Liver (tissue), 9 donors: Measurements from ENCODE around the gene EP400. TPM values are rescaled to one million over a fixed set of nuclear protein-coding genes. Genes with fewer than 3 reads are reported as not detected.

ENCODE experiments used
- DNase-seq: peaks from one replicate; pipeline ENCODE4 v3.0.0-alpha.2; 2017; ENCODE audit warnings: low spot score
- H3K27ac ChIP-seq, 2 donors: one replicate each; pipeline ENCODE4 v1.7.0; 2013; ENCODE audit warnings: inconsistent platforms in 2 of 2, low read length in 2 of 2, control low read depth in 1 of 2, low read depth in 1 of 2, mild to moderate bottlenecking in 1 of 2
- H3K27me3 ChIP-seq, 4 donors: one replicate each; pipeline versions ENCODE4 v1.6.1 to v1.7.0; 2013; ENCODE audit warnings: low read length in 3 of 4, inconsistent platforms in 1 of 4, mild to moderate bottlenecking in 1 of 4, moderate library complexity in 1 of 4; ENCODE audit not compliant: control insufficient read depth in 4 of 4, insufficient read depth in 4 of 4
- H3K36me3 ChIP-seq, 4 donors: one replicate each; pipeline versions ENCODE4 v1.6.1 to v1.7.0; 2013; ENCODE audit warnings: low read length in 3 of 4, mild to moderate bottlenecking in 3 of 4, low read depth in 1 of 4, moderate library complexity in 1 of 4; ENCODE audit not compliant: control insufficient read depth in 4 of 4, insufficient read depth in 3 of 4
- H3K4me1 ChIP-seq, 4 donors: one replicate each; pipeline versions ENCODE4 v1.6.1 to v1.7.0; 2013; ENCODE audit warnings: low read length in 3 of 4, mild to moderate bottlenecking in 3 of 4, moderate library complexity in 1 of 4; ENCODE audit not compliant: control insufficient read depth in 4 of 4, insufficient read depth in 4 of 4
- H3K4me3 ChIP-seq, 3 donors: one replicate each; pipeline versions ENCODE4 v1.6.1 to v1.7.0; 2013; ENCODE audit warnings: low read length in 3 of 3, control low read depth in 1 of 3, low read depth in 1 of 3, mild to moderate bottlenecking in 1 of 3
- H3K9ac ChIP-seq, 2 donors: one replicate each; pipeline ENCODE4 v1.7.0; 2013; ENCODE audit warnings: low read length in 2 of 2, mild to moderate bottlenecking in 2 of 2, moderate library complexity in 2 of 2, control low read depth in 1 of 2, low read depth in 1 of 2
- H3K9me3 ChIP-seq, 4 donors: one replicate each; pipeline versions ENCODE4 v1.6.1 to v1.7.0; 2013; ENCODE audit warnings: low read length in 3 of 4; ENCODE audit not compliant: control insufficient read depth in 4 of 4
- EGR1 ChIP-seq, 2 donors: IDR thresholded peaks; 2 replicates each; pipeline ENCODE4 v1.6.1; 2016 to 2018; ENCODE audit warnings: antibody characterized with exemption in 2 of 2, low read depth in 2 of 2
- FOXA1 ChIP-seq: IDR thresholded peaks from 2 replicates; pipeline ENCODE4 v1.6.1; 2016; ENCODE audit warnings: antibody characterized with exemption
- FOXA2 ChIP-seq: IDR thresholded peaks from 2 replicates; pipeline ENCODE4 v1.6.1; 2016; ENCODE audit warnings: antibody characterized with exemption
- GABPA ChIP-seq, 2 donors: IDR thresholded peaks in 1 of 2; conservative IDR thresholded peaks in 1 of 2; 2 replicates each; pipeline ENCODE4 v1.6.1; 2016; ENCODE audit warnings: antibody characterized with exemption in 2 of 2, mild to moderate bottlenecking in 1 of 2, moderate library complexity in 1 of 2
- HNF4A ChIP-seq, 2 donors: conservative IDR thresholded peaks; 2 replicates each; pipeline ENCODE4 v1.6.1; 2016; ENCODE audit warnings: antibody characterized with exemption in 2 of 2, mild to moderate bottlenecking in 2 of 2
- HNF4G ChIP-seq: IDR thresholded peaks from 2 replicates; pipeline ENCODE4 v1.6.1; 2016; ENCODE audit warnings: antibody characterized with exemption
- JUND ChIP-seq, 2 donors: IDR thresholded peaks; 2 replicates each; pipeline ENCODE4 v1.6.1; 2016; ENCODE audit warnings: antibody characterized with exemption in 2 of 2
- NR2F2 ChIP-seq: IDR thresholded peaks from 2 replicates; pipeline ENCODE4 v1.6.1; 2016; ENCODE audit warnings: antibody characterized with exemption
- RAD21 ChIP-seq, 2 donors: IDR thresholded peaks; 2 replicates each; pipeline ENCODE4 v1.6.1; 2016; ENCODE audit warnings: antibody characterized with exemption in 2 of 2, mild to moderate bottlenecking in 2 of 2
- RXRA ChIP-seq, 2 donors: IDR thresholded peaks; 2 replicates each; pipeline ENCODE4 v1.6.1; 2017 to 2018; ENCODE audit warnings: antibody characterized with exemption in 2 of 2, mild to moderate bottlenecking in 1 of 2
- SP1 ChIP-seq: IDR thresholded peaks from 2 replicates; pipeline ENCODE4 v1.6.1; 2018; ENCODE audit warnings: antibody characterized with exemption, mild to moderate bottlenecking
- TAF1 ChIP-seq: conservative IDR thresholded peaks from 2 replicates; pipeline ENCODE4 v1.6.1; 2016; ENCODE audit warnings: antibody characterized with exemption, mild to moderate bottlenecking
- YY1 ChIP-seq: IDR thresholded peaks from 2 replicates; pipeline ENCODE4 v1.6.1; 2016; ENCODE audit warnings: antibody characterized with exemption, mild to moderate bottlenecking
- WGBS: extraction: QIAGEN DNeasy Blood & Tissue Kit; methylation state at CpG from one replicate; pipeline ENCODE4 v1.1.7; 2013; 5-methylcytosine and 5-hydroxymethylcytosine counted together
- polyA plus RNA-seq, 2 donors: library from polyadenylated mRNA; stranded (reverse) in 1 of 2; unstranded in 1 of 2; fragments of 200-250 nt in 1 of 2; fragments of >200 nt in 1 of 2; fragmentation: Nextera tagmentation in 1 of 2; extraction: Ambion mirVana in 1 of 2; gene quantifications; one replicate each; pipeline versions ENCODE4 v1.2.1 to v1.2.3, GENCODE V29; 2013 to 2015
- total RNA-seq, 2 donors: library from RNA; depleted of rRNA; stranded (reverse); fragments of >200 nt; gene quantifications; one replicate each; pipeline ENCODE4 v1.2.3, GENCODE V29; 2014
- TF ChIP-seq, protein P1 (sequence below): IDR thresholded peaks from 2 replicates; pipeline ENCODE4 v1.6.1; 2016; ENCODE audit warnings: antibody characterized with exemption
- TF ChIP-seq, protein P2 (sequence below): fragments of 150-350 bp; IDR thresholded peaks from 2 replicates; pipeline ENCODE4 v1.5.1; 2017; ENCODE audit warnings: improper control_type of control experiment, low read depth, low read length; ENCODE audit not compliant: missing input control
- TF ChIP-seq, protein P3 (sequence below): IDR thresholded peaks from 2 replicates; pipeline ENCODE4 v1.6.1; 2016; ENCODE audit warnings: antibody characterized with exemption
- TF ChIP-seq, protein P4 (sequence below): IDR thresholded peaks from 2 replicates; pipeline ENCODE4 v1.6.1; 2016; ENCODE audit warnings: antibody characterized with exemption, mild to moderate bottlenecking
- TF ChIP-seq, protein P5 (sequence below): IDR thresholded peaks from 2 replicates; pipeline ENCODE4 v1.6.1; 2016; ENCODE audit warnings: antibody characterized with exemption
- donor health status: healthy.
- donor health status: healthy.
- donor health status: healthy.
- donor health status: healthy.
- donor health status: healthy.

Gene EP400
- total and polyA plus RNA-seq, 4 donors = 4.7 to 12.4 (median 7.1) TPM

DNA sequence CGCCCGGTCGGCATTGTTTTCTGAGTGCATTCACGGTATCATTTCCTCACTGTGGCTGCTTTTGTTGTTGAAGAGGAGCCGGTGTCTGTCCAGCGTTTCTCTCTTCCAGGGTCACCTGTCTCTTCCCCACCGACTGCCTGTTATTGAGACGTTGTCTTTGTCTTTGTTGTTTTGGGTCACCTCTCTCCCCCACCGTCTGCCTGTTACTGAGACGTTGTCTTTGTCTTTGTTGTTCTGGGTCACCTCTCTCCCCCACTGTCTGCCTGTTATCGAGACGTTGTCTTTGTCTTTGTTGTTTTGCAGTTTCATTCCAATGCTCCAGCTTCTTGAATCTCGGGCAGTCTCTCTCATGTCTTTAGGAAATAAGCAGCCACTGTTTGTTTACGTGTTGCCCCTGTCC lies 124.5 kb downstream of the EP400 start:
- DNase-seq = no peak
- no peak overlapping the region for H3K27ac ChIP-seq
- no peak overlapping the region for H3K4me3 ChIP-seq
- no peaks in the 10 kb centered on the region for H3K4me1 ChIP-seq
- H3K9me3 ChIP-seq = no peaks in the 10 kb centered on the region
- H3K27me3 ChIP-seq = no peaks in the 10 kb centered on the region
- H3K36me3 ChIP-seq = peaks cover 11 to 64% (median 42%) of the 10 kb centered on the region in 4 donors
- TF ChIP-seq FOXA1 (no peak), NR2F2 (no peak), FOXA2 (no peak), EGR1 (IDR thresholded peaks at IDR 0.05; ENCODE audit: low read depth in 2 of 2) (no peak), RAD21 (IDR thresholded peaks at IDR 0.05) (no peak), YY1 (no peak), HNF4G (no peak), HNF4A (conservative IDR thresholded peaks at IDR 0.05) (no peak), TAF1 (no peak), JUND (IDR thresholded peaks at IDR 0.05) (no peak), SP1 (no peak), GABPA (IDR thresholded peaks at IDR 0.05 in 1 of 2, conservative IDR thresholded peaks at IDR 0.05 in 1 of 2) (no peak), RXRA (IDR thresholded peaks at IDR 0.05) (no peak)
- TF ChIP-seq, protein P1, sequence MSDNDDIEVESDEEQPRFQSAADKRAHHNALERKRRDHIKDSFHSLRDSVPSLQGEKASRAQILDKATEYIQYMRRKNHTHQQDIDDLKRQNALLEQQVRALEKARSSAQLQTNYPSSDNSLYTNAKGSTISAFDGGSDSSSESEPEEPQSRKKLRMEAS = no peak
- TF ChIP-seq, protein P2, sequence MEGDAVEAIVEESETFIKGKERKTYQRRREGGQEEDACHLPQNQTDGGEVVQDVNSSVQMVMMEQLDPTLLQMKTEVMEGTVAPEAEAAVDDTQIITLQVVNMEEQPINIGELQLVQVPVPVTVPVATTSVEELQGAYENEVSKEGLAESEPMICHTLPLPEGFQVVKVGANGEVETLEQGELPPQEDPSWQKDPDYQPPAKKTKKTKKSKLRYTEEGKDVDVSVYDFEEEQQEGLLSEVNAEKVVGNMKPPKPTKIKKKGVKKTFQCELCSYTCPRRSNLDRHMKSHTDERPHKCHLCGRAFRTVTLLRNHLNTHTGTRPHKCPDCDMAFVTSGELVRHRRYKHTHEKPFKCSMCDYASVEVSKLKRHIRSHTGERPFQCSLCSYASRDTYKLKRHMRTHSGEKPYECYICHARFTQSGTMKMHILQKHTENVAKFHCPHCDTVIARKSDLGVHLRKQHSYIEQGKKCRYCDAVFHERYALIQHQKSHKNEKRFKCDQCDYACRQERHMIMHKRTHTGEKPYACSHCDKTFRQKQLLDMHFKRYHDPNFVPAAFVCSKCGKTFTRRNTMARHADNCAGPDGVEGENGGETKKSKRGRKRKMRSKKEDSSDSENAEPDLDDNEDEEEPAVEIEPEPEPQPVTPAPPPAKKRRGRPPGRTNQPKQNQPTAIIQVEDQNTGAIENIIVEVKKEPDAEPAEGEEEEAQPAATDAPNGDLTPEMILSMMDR = no peak
- TF ChIP-seq, protein P3, sequence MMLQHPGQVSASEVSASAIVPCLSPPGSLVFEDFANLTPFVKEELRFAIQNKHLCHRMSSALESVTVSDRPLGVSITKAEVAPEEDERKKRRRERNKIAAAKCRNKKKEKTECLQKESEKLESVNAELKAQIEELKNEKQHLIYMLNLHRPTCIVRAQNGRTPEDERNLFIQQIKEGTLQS = no peak
- TF ChIP-seq, protein P4, sequence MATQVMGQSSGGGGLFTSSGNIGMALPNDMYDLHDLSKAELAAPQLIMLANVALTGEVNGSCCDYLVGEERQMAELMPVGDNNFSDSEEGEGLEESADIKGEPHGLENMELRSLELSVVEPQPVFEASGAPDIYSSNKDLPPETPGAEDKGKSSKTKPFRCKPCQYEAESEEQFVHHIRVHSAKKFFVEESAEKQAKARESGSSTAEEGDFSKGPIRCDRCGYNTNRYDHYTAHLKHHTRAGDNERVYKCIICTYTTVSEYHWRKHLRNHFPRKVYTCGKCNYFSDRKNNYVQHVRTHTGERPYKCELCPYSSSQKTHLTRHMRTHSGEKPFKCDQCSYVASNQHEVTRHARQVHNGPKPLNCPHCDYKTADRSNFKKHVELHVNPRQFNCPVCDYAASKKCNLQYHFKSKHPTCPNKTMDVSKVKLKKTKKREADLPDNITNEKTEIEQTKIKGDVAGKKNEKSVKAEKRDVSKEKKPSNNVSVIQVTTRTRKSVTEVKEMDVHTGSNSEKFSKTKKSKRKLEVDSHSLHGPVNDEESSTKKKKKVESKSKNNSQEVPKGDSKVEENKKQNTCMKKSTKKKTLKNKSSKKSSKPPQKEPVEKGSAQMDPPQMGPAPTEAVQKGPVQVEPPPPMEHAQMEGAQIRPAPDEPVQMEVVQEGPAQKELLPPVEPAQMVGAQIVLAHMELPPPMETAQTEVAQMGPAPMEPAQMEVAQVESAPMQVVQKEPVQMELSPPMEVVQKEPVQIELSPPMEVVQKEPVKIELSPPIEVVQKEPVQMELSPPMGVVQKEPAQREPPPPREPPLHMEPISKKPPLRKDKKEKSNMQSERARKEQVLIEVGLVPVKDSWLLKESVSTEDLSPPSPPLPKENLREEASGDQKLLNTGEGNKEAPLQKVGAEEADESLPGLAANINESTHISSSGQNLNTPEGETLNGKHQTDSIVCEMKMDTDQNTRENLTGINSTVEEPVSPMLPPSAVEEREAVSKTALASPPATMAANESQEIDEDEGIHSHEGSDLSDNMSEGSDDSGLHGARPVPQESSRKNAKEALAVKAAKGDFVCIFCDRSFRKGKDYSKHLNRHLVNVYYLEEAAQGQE = no peak
- TF ChIP-seq, protein P5, sequence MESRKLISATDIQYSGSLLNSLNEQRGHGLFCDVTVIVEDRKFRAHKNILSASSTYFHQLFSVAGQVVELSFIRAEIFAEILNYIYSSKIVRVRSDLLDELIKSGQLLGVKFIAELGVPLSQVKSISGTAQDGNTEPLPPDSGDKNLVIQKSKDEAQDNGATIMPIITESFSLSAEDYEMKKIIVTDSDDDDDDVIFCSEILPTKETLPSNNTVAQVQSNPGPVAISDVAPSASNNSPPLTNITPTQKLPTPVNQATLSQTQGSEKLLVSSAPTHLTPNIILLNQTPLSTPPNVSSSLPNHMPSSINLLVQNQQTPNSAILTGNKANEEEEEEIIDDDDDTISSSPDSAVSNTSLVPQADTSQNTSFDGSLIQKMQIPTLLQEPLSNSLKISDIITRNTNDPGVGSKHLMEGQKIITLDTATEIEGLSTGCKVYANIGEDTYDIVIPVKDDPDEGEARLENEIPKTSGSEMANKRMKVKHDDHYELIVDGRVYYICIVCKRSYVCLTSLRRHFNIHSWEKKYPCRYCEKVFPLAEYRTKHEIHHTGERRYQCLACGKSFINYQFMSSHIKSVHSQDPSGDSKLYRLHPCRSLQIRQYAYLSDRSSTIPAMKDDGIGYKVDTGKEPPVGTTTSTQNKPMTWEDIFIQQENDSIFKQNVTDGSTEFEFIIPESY = no peak
- WGBS = 94% methylated on average over 14 of the region's 14 CpGs
- no peak overlapping the region for H3K9ac ChIP-seq
